Caco-2 (cell line): ENCODE data around the gene AKR1E2. TPM values are rescaled to one million over a fixed set of nuclear protein-coding genes. Genes with fewer than 3 reads are reported as not detected.

ENCODE experiments used
- BruUV-seq: library from RNA; stranded (reverse); fragments of 400-500 nt; replicated peaks from 2 replicates; lab custom pipeline; 2021; lab: Mats Ljungman, UMichigan
- CTCF ChIA-PET: fragments of 300-600 bp; sonication (Branson Sonifier 250); formaldehyde crosslinking; loops from one replicate; lab custom pipeline; 2022; ENCODE audit warnings: antibody characterized with exemption; lab: Charles Lee
- POLR2A ChIA-PET: fragments of 300-600 bp; sonication (Branson Sonifier 250); formaldehyde crosslinking; loops from one replicate; lab custom pipeline; 2022; ENCODE audit warnings: antibody characterized with exemption; lab: Charles Lee
- DNase-seq, 2 experiments: peaks; one replicate each; pipeline versions ENCODE4 v3.0.0 to v3.0.0-alpha.2; 2020 to 2022
- H3K27me3 ChIP-seq: replicated peaks from 2 replicates; pipeline ENCODE4 v1.6.0; 2011; ENCODE audit warnings: low read length; ENCODE audit not compliant: control insufficient read depth, insufficient read depth
- H3K36me3 ChIP-seq: 2 replicates; pipeline ENCODE4 v1.5.1; 2011; ENCODE audit warnings: low read length; ENCODE audit not compliant: control insufficient read depth, insufficient read depth
- H3K4me1 ChIP-seq: fragments of 250-450 bp; sonication (Bioruptor Pico); 2 replicates; pipeline ENCODE4 v1.5.1; 2020; ENCODE audit warnings: mild to moderate bottlenecking
- H3K4me3 ChIP-seq: 2 replicates; pipeline ENCODE4 v1.5.1; 2011; ENCODE audit warnings: low read depth, mild to moderate bottlenecking, control low read depth, low read length
- H3K9me3 ChIP-seq: fragments of 250-450 bp; sonication (Bioruptor Pico); 2 replicates; pipeline ENCODE4 v1.5.1; 2020; ENCODE audit warnings: mild to moderate bottlenecking, moderate library complexity
- H3K27ac Mint-ChIP-seq: one replicate; pipeline ENCODE4 v1.8.0; 2022; ENCODE audit warnings: mixed read lengths; ENCODE audit not compliant: unreplicated experiment
- H3K27me3 Mint-ChIP-seq: one replicate; pipeline ENCODE4 v1.8.0; 2022; ENCODE audit warnings: mixed read lengths; ENCODE audit not compliant: insufficient read depth, unreplicated experiment
- H3K36me3 Mint-ChIP-seq: one replicate; pipeline ENCODE4 v1.8.0; 2022; ENCODE audit warnings: mild to moderate bottlenecking, mixed read lengths; ENCODE audit not compliant: insufficient read depth, unreplicated experiment
- H3K4me1 Mint-ChIP-seq: one replicate; pipeline ENCODE4 v1.8.0; 2022; ENCODE audit warnings: low read depth, mixed read lengths; ENCODE audit not compliant: unreplicated experiment
- H3K4me3 Mint-ChIP-seq: one replicate; pipeline ENCODE4 v1.8.0; 2022; ENCODE audit warnings: mild to moderate bottlenecking, moderate library complexity, mixed read lengths; ENCODE audit not compliant: unreplicated experiment
- H3K9me3 Mint-ChIP-seq: one replicate; pipeline ENCODE4 v1.8.0; 2022; ENCODE audit warnings: mixed read lengths; ENCODE audit not compliant: unreplicated experiment
- CTCF ChIP-seq, 2 experiments: fragments of 200-600 bp in 1 of 2; IDR thresholded peaks; 1 replicate in 1 of 2; 2 replicates in 1 of 2; pipeline versions ENCODE4 v1.5.1 to v1.8.0; 2011 to 2022; ENCODE audit warnings: antibody characterized with exemption in 1 of 2, control low read depth in 1 of 2, inconsistent platforms in 1 of 2, low read depth in 1 of 2, low read length in 1 of 2, mild to moderate bottlenecking in 1 of 2, moderate library complexity in 1 of 2; ENCODE audit not compliant: insufficient read depth in 1 of 2, severe bottlenecking in 1 of 2, unreplicated experiment in 1 of 2
- intact Hi-C: fragments of 100-400 bp; cut with micrococcal nuclease; formaldehyde crosslinking; loops from one replicate; pipeline ENCODE4 v1.10.0; 2022; ENCODE audit not compliant: unreplicated experiment
- total RNA-seq: library from RNA; stranded (reverse); gene quantifications from 2 replicates; pipeline ENCODE4 v1.2.3, GENCODE V29; 2022

Gene AKR1E2
- total RNA-seq, 1 experiment from 2014 or later = 68.3 TPM

- Histone ChIP-seq H3K4me3 (no peak overlapping the region), H3K36me3 (no peaks in the 10 kb centered on the region), H3K27me3 (no peaks in the 10 kb centered on the region), H3K4me1 (peaks cover 11% of the 10 kb centered on the region; the same call in 1 of the 2 replicates), H3K9me3 (no peaks in the 10 kb centered on the region)
- peaks cover 20% of the 10 kb centered on the region for H3K4me1 Mint-ChIP-seq
- DNase-seq = no peak
- no peak for TF ChIP-seq CTCF (IDR thresholded peaks at IDR 0.05; ENCODE audit: insufficient read depth in 1 of 2, low read depth in 1 of 2, low read length in 1 of 2, severe bottlenecking in 1 of 2, unreplicated experiment in 1 of 2)
- H3K27me3 Mint-ChIP-seq = no peaks in the 10 kb centered on the region
- intact Hi-C loops = loop anchor here (2.0 kb wide), 6 partner anchors 32 to 586 kb away; partner anchors contain the start of gene AKR1C3
- POLR2A ChIA-PET = interaction anchor here (1.2 kb wide), 1 partner anchor 22 kb away, joined by 4 read pairs; no protein-coding TSS in a partner anchor
- no peak overlapping the region for H3K4me3 Mint-ChIP-seq
- H3K27ac Mint-ChIP-seq = peak overlapping the region; percentile 69
- H3K36me3 Mint-ChIP-seq = peaks cover 55% of the 10 kb centered on the region
- no TSS peak for BruUV-seq
- CTCF ChIA-PET = interaction anchor here (0.6 to 5.5 kb wide), 18 partner anchors 8 to 593 kb away, joined by 3 to 78 read pairs (median 6); partner anchors contain the start of genes AKR1C3 and AKR1E2
- H3K9me3 Mint-ChIP-seq = no peaks in the 10 kb centered on the region
Measured at GRCh38 chr10:4849042-4849402, 23.0 kb downstream of the AKR1E2 start.

GRCh38 chr10:4849555-4850242 lies 23.7 kb downstream of the AKR1E2 start:
- Histone ChIP-seq H3K4me3 (no peak overlapping the region), H3K27me3 (no peaks in the 10 kb centered on the region), H3K4me1 (peaks cover 11% of the 10 kb centered on the region; the same call in 1 of the 2 replicates), H3K9me3 (no peaks in the 10 kb centered on the region), H3K36me3 (0 out of 2 replicates have a peak, but pooled peaks cover under 1% of the 10 kb centered on the region)
- ChIA-PET POLR2A (interaction anchor here (0.5 to 1.2 kb wide), 3 partner anchors 23 to 132 kb away, joined by 3 to 6 read pairs (median 4); no protein-coding TSS in a partner anchor), CTCF (interaction anchor here (0.6 to 5.5 kb wide), 23 partner anchors 9 to 592 kb away, joined by 3 to 78 read pairs (median 5); partner anchors contain the start of genes AKR1C3 and AKR1E2)
- Mint-ChIP-seq H3K36me3 (peaks cover 56% of the 10 kb centered on the region), H3K4me1 (peaks cover 20% of the 10 kb centered on the region), H3K27ac (peak overlapping the region; percentile 69), H3K9me3 (no peaks in the 10 kb centered on the region), H3K27me3 (no peaks in the 10 kb centered on the region), H3K4me3 (peak overlapping the region; percentile 20)
- intact Hi-C loops = loop anchor here (1.0 to 2.0 kb wide), 7 partner anchors 33 to 585 kb away; partner anchors contain the start of gene AKR1C3
- BruUV-seq = no TSS peak
- TF ChIP-seq CTCF (IDR thresholded peaks at IDR 0.05; ENCODE audit: insufficient read depth in 1 of 2, low read depth in 1 of 2, low read length in 1 of 2, severe bottlenecking in 1 of 2, unreplicated experiment in 1 of 2) = peak; percentile 99 to 100
- DNase-seq = peak; percentile 93 to 96

- H3K4me1 Mint-ChIP-seq = peaks cover 20% of the 10 kb centered on the region
- CTCF ChIA-PET = interaction anchor here (0.6 to 5.5 kb wide), 20 partner anchors 10 to 591 kb away, joined by 3 to 78 read pairs (median 6); partner anchors contain the start of genes AKR1C3 and AKR1E2
- no TSS peak for BruUV-seq
- 0 out of 2 replicates have a peak, but pooled peaks cover 1% of the 10 kb centered on the region for H3K36me3 ChIP-seq
- no peaks in the 10 kb centered on the region for H3K9me3 ChIP-seq
- intact Hi-C loops = loop anchor here (1.0 kb wide), 1 partner anchor 132 kb away; no protein-coding TSS in a partner anchor
- H3K27me3 Mint-ChIP-seq = no peaks in the 10 kb centered on the region
- H3K4me3 Mint-ChIP-seq = no peak overlapping the region
- TF ChIP-seq CTCF (IDR thresholded peaks at IDR 0.05; ENCODE audit: insufficient read depth in 1 of 2, low read depth in 1 of 2, low read length in 1 of 2, severe bottlenecking in 1 of 2, unreplicated experiment in 1 of 2) = no peak
- H3K9me3 Mint-ChIP-seq = no peaks in the 10 kb centered on the region
- peak overlapping the region; percentile 69 for H3K27ac Mint-ChIP-seq
- POLR2A ChIA-PET = interaction anchor here (1.0 to 1.2 kb wide), 2 partner anchors 23 to 132 kb away, joined by 3 to 4 read pairs; no protein-coding TSS in a partner anchor
- H3K4me3 ChIP-seq = no peak overlapping the region
- peaks cover 55% of the 10 kb centered on the region for H3K36me3 Mint-ChIP-seq
- H3K4me1 ChIP-seq = peaks cover 11% of the 10 kb centered on the region; the same call in 1 of the 2 replicates
- no peaks in the 10 kb centered on the region for H3K27me3 ChIP-seq
- no peak for DNase-seq
Measured at GRCh38 chr10:4850397-4850796, 24.4 kb downstream of the AKR1E2 start.
